Hematopoietic multipotent progenitor cell treated with erythropoietin and hydrocortisone succinate and interleukin-3 and kit ligand, for 15 days (in vitro differentiated cells): Measurements from ENCODE around the gene TCAF2.
"Not testable (repeated sequence)": the region's sequence is repeated elsewhere in the genome, so short reads cannot be mapped to it uniquely, and the experiment has no call there.

Experiments used
- DNase-seq: peaks from one replicate; pipeline ENCODE4 v3.0.0-alpha.2; 2015; ENCODE audit warnings: low spot score

TCAF2 gene

DNA sequence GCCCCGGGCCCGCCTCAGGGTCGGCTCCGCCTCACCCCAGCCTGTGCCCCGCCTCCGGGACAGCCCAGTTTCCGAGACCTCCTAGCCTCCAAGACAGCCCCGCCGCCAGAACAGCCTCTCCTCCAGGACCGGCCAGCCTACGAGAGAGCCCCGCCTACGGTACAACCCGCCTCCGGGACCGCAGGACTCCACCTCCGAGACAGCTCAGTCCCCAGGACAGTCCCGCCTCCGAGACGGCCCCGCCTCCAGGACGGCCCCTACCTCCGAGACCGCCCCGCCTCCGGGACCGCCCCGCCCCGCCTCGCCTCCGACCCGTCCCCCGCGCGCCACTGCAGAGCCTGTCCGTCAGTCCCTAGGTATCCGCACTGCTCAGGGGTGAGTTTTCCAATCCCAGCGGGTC, at the start of gene TCAF2:
Gene TCAF2 (plus strand): TSS at position 329 of the 400 bp plus-strand sequence.
- not testable (repeated sequence) for DNase-seq

DNA sequence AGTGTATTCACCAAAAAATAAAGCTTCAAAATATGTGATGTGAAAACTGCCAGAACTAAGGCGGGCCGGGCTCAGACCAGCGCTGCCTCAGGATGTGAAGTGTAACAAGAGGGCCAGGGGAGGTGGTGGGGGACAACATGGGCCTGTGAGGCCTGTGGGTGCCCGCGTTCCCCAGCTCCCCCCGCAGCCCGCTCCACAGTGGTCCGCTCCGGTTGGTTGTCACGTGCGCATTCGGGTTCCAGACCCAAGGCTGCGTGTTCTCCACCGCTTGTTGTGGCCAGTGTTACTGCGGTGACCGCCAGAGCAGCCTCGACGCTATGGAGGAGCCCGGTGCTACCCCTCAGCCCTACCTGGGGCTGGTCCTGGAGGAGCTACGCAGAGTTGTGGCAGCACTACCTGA, 49.3 kb upstream of the TCAF2 start, which contains the start of gene CTAGE15:
Gene CTAGE15 (plus strand): TSS at position 301 of the 400 bp plus-strand sequence. CDS start 17 bp downstream, at position 318.
- DNase-seq, result not testable (repeated sequence)

DNA sequence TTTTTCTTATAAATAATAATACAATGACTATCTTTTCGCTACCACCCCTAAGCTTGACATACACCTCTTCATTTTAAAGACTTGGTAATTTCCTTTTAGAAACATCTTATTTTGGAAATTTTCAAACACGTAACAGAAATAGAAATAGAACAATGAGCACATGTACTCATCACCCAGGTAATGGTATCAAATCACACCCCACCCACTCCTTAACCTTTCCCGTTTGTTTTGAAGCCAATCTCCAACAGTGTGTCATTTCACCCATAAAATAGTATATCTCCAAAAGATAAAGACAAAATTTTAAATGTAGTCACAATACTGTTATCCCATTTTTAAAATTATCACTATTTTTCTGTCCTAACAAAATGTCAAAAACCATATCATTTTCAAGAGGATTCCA, 32.6 kb upstream of the TCAF2 start:
- not testable (repeated sequence) for DNase-seq

DNA sequence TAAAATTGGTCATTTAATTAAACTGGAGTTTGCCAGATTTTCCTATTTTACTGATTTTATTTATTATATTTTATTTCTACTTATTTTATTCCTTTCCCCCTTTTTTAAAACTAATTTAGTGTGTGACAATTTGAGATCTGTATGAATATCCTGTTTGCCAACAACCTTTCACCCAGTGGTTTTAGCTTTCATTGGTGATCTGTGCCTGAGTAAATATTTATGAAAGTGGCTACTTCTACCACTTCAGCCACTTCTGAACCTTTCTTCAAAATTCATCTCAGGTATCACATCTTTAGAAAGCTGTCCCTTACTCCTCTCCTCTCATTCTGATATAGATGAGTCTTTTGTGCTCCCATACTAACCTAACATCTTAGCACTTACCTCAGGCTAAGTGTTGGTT, 30.9 kb upstream of the TCAF2 start:
- not testable (repeated sequence) for DNase-seq

DNA sequence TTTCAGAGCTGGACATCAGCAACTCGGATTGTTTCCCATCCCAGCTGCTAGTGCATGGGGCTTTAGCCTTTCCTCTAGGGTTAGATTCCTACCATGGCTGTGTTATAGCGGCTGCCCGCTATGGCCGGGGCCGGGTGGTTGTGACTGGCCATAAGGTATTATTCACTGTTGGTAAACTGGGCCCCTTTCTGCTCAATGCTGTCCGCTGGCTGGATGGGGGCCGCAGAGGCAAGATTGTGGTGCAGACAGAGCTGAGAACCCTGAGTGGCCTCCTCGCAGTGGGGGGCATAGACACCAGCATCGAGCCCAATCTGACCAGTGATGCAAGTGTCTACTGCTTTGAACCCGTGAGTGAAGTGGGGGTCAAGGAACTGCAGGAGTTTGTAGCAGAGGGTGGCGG, 22.7 kb upstream of the TCAF2 start:
- not testable (repeated sequence) for DNase-seq

DNA sequence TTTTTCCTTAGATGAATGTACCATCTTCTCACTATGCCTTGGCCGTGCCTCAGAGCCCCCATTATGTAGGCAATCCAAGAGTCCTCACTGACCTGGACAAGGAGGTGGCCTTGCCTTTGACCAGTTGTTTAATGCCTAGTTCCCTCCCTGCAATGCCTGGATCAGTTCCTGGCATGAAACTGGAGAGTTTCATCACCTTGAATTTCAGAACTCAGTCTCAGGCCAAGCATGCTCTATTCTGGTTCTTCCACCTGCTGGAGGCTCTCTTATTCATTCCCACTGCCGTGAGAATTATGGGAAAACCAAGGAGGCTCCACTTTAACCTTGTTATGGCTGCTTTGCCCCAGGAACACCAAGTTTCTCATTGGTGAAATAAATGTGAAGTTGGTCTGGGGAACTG, 17.2 kb upstream of the TCAF2 start:
- not testable (repeated sequence) for DNase-seq

DNA sequence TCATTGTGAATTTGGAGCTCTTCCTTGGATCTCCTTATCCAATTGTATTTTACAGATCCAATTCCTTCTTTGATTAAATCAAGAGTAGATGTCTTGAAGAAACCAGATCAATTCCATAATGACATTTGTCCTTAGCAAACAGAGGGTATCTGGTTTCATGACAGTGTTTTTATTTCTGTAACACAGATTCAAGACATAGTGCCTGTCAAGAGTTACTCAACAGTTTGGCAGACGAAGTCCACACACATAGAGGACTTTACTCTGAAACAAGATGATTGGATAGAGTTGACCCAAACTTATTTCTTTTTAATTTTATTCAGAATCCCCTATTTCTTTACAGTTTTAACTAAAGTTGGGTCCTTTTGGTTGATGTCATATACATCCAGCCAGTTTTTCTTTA, 14.7 kb upstream of the TCAF2 start:
- DNase-seq, result not testable (repeated sequence)

DNA sequence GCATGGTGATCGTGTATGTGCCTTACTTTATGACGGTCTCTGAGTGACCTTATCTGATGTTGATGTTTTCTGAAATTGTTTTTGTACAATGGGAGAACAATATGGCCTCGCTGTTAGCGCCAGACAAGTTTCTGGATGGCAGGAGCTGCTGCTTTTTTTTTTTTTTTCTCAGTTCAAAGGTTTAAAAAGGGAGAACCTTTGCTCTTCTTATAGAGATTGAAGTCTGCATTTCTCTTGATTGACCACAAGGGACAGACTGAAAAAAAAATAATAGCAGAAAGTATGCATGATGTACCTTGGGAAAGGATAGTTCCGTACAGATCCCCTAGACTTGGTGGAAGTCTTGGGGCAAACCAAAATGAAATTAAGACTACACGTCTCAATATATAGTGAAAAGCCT, 5.2 kb upstream of the TCAF2 start:
- DNase-seq, result peak; percentile 0

DNA sequence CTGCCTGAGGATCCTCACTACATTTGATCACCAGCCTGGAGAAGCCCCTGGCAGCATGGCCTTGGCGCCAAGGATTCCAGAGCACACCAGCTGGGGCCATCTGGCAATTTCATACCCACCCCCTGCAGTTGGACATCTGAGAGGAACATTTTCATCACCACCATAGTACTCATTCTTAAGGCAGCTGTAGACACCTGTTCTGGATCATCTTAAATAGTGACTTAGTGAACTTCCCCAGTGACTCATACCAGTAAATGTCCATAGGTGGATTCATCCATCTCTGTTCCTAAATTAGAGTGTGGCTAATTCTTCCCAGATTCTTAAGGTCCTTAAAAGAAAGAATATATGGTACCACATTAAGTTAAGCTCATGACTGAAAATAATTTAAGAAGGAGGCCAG, 3.6 kb upstream of the TCAF2 start:
- not testable (repeated sequence) for DNase-seq

DNA sequence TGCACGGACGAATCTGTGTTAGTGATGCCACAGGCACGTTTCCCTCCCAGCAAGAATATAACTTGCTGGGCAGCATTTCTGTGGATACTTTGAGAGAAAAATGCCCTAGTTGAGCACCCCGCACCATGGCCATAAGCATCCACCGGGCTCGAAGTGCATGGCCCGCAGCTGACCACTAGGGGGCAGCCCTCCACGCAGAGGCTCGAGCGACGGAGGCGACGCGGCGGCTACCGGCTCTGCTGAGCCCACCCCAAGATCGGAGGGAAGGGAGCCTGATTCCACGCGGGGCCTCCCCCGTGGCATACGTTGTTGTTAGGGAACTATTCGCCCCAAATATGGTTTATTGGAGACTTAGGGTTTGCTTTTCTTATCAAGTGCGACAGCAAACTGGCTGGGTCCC, 716 bp upstream of the TCAF2 start:
- not testable (repeated sequence) for DNase-seq

DNA sequence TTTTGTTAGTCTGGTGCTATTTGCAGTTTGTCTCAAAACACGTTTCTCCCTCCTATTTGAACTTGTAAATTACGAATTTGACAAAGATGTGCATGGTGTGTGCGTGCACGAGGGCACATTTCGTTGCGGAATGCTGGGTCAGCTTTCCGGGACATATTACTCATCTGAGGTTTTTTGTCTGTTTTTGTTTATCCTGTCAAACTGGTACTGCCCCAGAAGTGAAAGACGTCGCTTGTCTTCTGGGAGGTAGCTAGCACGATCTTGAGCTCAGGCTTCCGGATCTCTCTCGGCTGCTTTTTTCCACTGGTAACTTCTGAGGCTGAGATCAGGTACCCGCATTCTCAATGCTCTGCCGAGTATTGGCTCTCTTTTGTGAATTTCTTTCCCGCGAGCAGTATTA, 401 bp downstream of the TCAF2 start:
- not testable (repeated sequence) for DNase-seq

DNA sequence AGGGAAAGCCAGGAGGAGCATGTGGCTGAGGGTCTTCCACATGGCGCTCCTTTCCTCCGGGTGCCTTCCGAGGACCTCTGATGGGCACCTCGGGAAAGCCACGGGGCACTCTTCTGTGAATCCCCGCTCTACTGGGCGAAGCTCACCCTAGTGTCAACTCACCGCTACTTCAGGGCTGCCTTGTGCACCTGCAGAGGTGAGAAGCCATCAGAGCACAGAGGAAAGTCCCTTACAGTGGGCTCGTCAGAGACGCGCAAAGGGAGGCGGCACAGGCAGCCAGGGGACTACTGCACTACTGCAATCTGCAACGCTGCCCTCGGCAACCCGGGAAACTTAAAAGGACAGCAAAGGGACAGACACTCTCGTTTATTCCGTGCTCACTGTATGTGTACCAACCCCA, 1.4 kb downstream of the TCAF2 start:
- DNase-seq, result not testable (repeated sequence)

DNA sequence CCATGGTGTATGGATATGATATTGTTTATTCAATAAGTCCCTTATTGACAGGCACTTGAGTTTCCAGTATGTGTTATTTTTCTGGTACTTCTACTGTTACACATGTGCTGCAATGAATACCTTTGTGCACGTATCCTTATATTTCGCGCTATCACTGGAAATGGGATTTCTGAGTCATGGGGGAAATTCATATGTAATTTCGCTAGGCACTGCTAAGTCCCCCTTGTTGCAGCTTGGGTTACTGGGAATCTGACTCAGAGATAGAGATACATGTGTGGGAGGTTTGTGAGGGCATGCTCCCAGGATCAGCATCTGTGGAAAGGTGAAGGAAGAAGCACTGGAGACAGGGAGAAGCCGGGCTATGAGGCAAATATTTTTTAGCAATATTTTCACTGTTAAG, 9.9 kb downstream of the TCAF2 start:
- not testable (repeated sequence) for DNase-seq

DNA sequence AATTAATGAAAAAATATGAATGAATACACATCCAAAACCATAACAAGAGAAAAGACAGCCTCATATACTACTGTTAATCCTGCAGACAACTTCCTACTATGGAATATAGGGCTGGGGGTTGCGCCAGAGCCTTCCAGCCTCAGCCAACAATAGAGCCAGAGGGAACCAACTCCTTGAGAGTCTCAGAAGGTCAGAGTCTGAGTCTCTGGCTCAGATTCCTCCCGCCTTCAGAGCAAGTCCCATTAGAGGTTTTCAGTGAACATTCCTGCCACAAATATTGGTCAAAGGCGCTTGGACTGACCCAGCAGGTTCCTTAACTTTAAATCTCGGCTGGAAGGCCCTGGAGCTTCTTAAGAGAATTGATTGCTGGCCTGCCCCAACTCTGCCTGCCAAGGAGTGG, 11.7 kb downstream of the TCAF2 start:
- not testable (repeated sequence) for DNase-seq

DNA sequence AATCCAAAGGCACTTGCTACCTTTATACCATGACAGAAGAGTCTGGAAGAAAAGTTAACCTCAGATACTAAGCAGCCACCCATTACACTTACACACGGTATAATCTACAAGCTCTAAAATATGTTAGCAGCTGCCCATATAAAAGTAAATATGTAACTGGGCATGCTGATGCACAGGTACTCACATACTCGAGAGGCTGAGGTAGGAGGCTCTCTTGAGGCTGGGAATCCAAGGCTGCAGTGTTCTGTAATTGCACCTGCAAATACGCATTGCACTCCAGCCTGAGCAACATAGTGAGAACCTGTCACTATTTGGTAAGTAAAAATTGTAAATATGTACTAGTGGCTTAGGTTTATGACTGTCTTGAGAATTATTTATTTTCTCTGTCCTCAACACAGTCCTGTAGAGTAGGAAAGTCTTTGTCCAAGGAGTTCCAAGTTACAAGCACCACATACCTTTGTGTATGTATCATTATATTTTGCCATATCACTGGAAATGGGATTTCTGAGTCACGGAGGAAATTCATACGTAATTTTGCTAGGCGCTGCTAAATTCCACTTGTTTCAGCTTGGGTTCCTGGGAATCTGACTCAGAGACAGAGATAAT, 12.3 kb downstream of the TCAF2 start:
- DNase-seq, result not testable (repeated sequence)

DNA sequence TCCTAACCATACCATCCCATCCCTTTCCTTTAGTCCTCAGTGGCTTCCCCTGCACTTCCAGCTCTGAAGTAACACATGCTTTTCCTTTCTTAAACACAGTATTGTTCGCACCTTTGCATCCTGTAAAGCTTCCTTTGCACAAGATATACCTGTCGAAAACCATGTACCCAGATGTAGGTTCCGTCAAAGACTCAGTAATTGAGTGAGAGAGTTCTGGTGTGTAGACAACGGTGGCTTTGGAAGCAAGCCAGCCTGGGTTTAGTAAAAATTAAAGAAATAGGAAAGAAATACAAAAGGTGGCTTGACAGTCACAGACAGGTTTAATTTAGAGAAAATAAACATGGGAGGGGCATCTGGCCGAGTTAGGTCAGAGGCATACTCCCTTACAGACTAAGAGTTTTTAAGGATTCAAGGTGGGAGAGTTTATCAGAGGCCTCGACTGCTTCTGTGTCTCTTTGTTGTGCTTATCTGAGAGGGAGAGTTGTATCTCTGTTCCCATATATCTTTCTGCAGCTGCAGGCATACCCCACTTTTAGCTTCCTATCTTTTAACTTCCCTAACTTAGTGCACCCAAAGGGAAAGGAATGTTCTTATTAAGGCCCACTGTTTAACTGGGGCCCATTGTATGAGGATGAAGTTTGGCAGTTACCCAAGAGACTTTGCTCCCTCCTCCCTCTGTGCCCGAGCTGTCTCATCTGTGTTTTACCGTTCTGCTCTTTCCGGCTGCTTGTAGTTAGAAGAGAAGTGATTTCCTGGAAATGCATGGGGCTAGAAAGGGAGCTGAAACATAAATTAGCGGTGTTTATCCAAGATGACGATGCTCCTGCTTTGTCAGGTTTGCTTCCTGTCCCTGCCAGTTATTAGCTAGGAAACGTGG, 14.8 kb downstream of the TCAF2 start:
- not testable (repeated sequence) for DNase-seq

DNA sequence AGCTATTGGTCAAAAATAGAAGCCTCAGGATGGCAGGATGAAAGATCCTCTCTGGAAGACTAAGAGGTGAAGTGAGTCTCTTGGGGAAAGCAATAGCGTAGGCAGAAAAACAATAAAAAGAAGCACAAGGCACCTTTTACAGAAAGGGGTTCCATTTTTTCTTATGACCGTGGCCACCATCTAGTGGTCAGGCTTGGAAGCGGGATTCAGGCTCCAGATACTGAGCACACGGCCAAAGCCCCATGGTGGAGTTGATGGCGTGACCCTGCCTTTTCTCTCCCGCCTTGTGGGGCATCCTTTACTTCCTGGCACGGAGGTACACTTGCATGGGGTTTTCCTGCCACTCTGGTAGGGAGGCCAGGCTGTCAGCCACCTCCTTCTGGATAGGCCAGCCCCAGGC, 18.6 kb downstream of the TCAF2 start:
- DNase-seq, result not testable (repeated sequence)

DNA sequence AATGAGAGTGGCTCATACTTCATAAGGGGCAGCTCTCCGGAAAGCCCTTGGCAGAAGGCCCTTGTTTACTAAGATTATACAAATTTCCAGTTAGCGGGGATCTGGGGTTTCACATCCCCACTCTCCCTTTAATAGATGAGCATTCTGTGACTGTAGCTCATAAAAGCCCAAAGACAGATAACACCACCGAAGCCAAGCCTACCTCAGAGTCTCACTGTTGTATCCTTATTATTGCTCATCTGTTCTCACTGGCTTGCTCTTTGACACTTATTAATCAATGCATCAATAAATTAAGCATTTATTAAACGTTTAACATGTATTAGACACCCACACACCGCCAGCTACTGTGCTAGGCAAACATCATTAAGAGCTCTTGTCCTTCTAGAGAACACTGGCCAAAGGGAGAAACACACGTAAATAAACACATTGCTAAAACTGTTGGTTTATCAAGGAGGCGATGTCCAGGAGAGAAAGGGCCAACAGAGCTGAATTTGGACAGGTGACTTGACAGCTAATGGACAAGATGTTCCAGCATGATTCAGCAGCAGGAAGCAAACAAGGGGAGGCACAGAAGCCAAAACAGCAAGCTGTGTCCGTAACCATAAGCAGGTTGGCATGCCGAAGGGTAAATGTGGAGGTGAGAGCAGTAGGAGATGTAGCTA, 19.9 kb downstream of the TCAF2 start:
- not testable (repeated sequence) for DNase-seq

DNA sequence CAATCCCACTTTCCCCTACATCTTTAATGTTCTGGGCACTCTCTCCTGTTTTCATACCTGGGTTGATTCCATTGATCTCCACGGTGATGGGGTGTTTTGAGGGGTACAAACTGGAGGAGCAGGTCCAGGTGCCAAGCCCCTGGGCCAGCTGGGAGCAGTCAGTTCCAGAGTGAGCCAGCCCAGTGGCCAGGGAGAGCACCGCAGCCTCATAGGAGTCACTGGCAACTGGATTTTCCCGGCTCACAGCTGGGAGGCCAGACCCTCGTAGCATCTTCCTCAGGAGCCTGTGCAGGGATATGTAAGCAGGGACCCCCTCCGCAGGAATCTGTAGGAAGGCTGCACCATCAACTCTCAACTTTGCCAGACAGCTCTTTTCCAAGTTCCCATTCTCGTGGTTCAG, 25.8 kb downstream of the TCAF2 start:
- not testable (repeated sequence) for DNase-seq

DNA sequence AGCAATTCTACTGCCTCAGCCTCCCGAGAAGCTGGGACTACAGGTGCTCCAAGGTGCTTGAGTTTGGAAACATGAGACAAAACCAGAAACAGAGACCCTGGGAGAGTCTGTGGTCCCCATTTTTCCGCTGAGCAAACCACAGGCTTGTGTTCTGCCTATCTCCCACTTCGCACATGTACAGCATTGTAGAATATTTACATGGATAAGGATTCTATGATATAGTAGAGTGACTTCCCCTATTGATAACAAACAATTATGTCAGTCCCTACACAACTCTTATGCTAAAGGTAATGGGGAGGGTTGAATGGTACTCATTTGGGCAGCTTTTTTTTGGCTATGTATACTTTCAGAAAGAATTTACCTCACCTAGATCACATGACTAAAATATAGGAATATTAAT, 29.1 kb downstream of the TCAF2 start:
- DNase-seq, result not testable (repeated sequence)

DNA sequence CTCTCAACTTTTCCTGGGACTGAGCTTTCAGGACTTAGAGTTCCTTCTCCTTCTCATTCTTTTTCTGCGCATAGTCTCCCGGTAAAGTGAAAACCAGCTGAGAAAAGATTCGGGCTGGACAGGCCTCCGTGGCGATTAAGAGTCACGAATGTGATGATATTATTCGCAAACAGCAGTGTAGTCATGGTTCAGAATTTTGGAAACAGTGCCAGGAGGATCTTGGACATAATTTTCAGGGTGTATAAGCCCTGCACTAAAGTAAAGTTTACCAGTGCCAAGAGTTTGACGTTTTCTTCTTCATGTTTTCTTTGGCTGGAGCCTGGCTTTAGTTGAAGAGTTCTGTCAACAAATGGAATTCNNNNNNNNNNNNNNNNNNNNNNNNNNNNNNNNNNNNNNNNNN, 29.7 kb downstream of the TCAF2 start:
- DNase-seq, result not testable (repeated sequence)
